Thyroid gland (tissue), 4 donors: ENCODE data around the gene SEMA7A.
"Not testable (repeated sequence)": the region's sequence is repeated elsewhere in the genome, so short reads cannot be mapped to it uniquely, and the experiment has no call there.

ENCODE experiments used
- CTCF ChIP-seq, 6 experiments: fragments of 200-600 bp in 3 of 6; fragments of 450-650 bp in 3 of 6; sonication (generic) in 3 of 6; IDR thresholded peaks; one replicate each; pipeline ENCODE4 v1.5.1; 2016 to 2019; ENCODE audit warnings: antibody characterized with exemption in 6 of 6, mild to moderate bottlenecking in 2 of 6, inconsistent platforms in 1 of 6, moderate library complexity in 1 of 6
- POLR2A ChIP-seq, 2 donors: fragments of 450-650 bp; IDR thresholded peaks; one replicate each; pipeline ENCODE4 v1.6.1; 2017; ENCODE audit warnings: antibody characterized with exemption in 2 of 2, mild to moderate bottlenecking in 2 of 2, moderate library complexity in 1 of 2

- not testable (repeated sequence) for TF ChIP-seq POLR2A, CTCF (IDR thresholded peaks at IDR 0.05)
These were observed 43.6 kb downstream of the SEMA7A start for GRCh38 chr15:74390049-74390646.
